K562 (cell line): ENCODE data around the gene LCN15. TPM values are rescaled to one million over a fixed set of nuclear protein-coding genes. Genes with fewer than 3 reads are reported as not detected.
A peak's percentile ranks its signal among the peaks of the same experiment; 100 is the strongest.

Experiments
- CBFB ChIP-seq: sonication (generic); formaldehyde crosslinking; IDR thresholded peaks from 2 replicates; pipeline ENCODE4 v1.4.0; 2020; ENCODE audit warnings: mild to moderate bottlenecking, missing genetic modification reagents
- CC2D1A ChIP-seq: fragments of 450-650 bp; IDR thresholded peaks from 2 replicates; pipeline ENCODE4 v1.6.1; 2017; ENCODE audit warnings: mild to moderate bottlenecking
- CREBBP ChIP-seq: IDR thresholded peaks from one replicate; pipeline ENCODE4 v1.6.1; 2012; ENCODE audit warnings: low read depth, mild to moderate bottlenecking, control low read depth, inconsistent platforms, low read length
- DDX20 ChIP-seq: fragments of 450-650 bp; IDR thresholded peaks from 2 replicates; pipeline ENCODE4 v1.6.1; 2016; ENCODE audit warnings: missing genetic modification characterization, low read depth, mild to moderate bottlenecking, missing compliant biosample characterization, moderate library complexity
- FOSL1 ChIP-seq: fragments of 200-800 bp; sonication (Bioruptor generic); conservative IDR thresholded peaks from 2 replicates; pipeline ENCODE4 v1.6.1; 2016; ENCODE audit warnings: missing genetic modification characterization, missing compliant biosample characterization
- FOXJ3 ChIP-seq: sonication (generic); formaldehyde crosslinking; IDR thresholded peaks from 2 replicates; pipeline ENCODE4 v1.4.0; 2020; ENCODE audit warnings: mild to moderate bottlenecking, missing genetic modification reagents
- GATAD2A ChIP-seq: fragments of 450-650 bp; IDR thresholded peaks from 2 replicates; pipeline ENCODE4 v1.6.1; 2017
- GTF2B ChIP-seq: IDR thresholded peaks from 2 replicates; pipeline ENCODE4 v1.6.1; 2011; ENCODE audit not compliant: insufficient read length; ENCODE audit errors: extremely low read depth
- MTA3 ChIP-seq: fragments of 450-650 bp; formaldehyde crosslinking; IDR thresholded peaks from 2 replicates; pipeline ENCODE4 v1.6.1; 2017; ENCODE audit warnings: mild to moderate bottlenecking, borderline replicate concordance
- MYBL2 ChIP-seq, 2 experiments: fragments of 450-650 bp in 1 of 2; sonication (generic) in 1 of 2; formaldehyde crosslinking in 1 of 2; IDR thresholded peaks; 2 replicates each; pipeline versions ENCODE4 v1.6.1 to v1.8.1; 2017 to 2022; ENCODE audit warnings: borderline replicate concordance in 1 of 2, inconsistent platforms in 1 of 2, low read depth in 1 of 2, mild to moderate bottlenecking in 1 of 2, missing genetic modification reagents in 1 of 2, moderate library complexity in 1 of 2
- NFYB ChIP-seq: IDR thresholded peaks from 2 replicates; pipeline ENCODE4 v1.6.1; 2011; ENCODE audit warnings: mild to moderate bottlenecking, moderate library complexity; ENCODE audit not compliant: insufficient read length; ENCODE audit errors: extremely low read depth
- NONO ChIP-seq, 2 experiments: fragments of 200-400 bp in 1 of 2; fragments of 450-650 bp in 1 of 2; formaldehyde crosslinking in 1 of 2; IDR thresholded peaks; 2 replicates each; pipeline ENCODE4 v1.6.1; 2017; ENCODE audit warnings: low read depth in 2 of 2, mild to moderate bottlenecking in 2 of 2, moderate library complexity in 2 of 2, low read length in 1 of 2
- POLR2A ChIP-seq: fragments of 450-650 bp; conservative IDR thresholded peaks from 2 replicates; pipeline ENCODE4 v1.6.1; 2016
- POLR2B ChIP-seq: fragments of 450-650 bp; IDR thresholded peaks from 2 replicates; pipeline ENCODE4 v1.6.1; 2018; ENCODE audit warnings: low read depth; ENCODE audit not compliant: partially characterized antibody
- PYGO2 ChIP-seq: fragments of 450-650 bp; IDR thresholded peaks from 2 replicates; pipeline ENCODE4 v1.6.1; 2016; ENCODE audit warnings: mild to moderate bottlenecking, missing genetic modification characterization, moderate library complexity, missing compliant biosample characterization
- RBM14 ChIP-seq: fragments of 200-400 bp; formaldehyde crosslinking; IDR thresholded peaks from 2 replicates; pipeline ENCODE4 v1.6.1; 2018; ENCODE audit warnings: low read depth, mild to moderate bottlenecking, low read length, moderate library complexity, borderline replicate concordance; ENCODE audit not compliant: insufficient read depth
- RBM22 ChIP-seq: fragments of 200-400 bp; formaldehyde crosslinking; IDR thresholded peaks from 2 replicates; pipeline ENCODE4 v1.6.1; 2018; ENCODE audit warnings: low read length, low read depth; ENCODE audit not compliant: poor library complexity, severe bottlenecking
- SP1 ChIP-seq: sonication (generic); formaldehyde crosslinking; IDR thresholded peaks from 2 replicates; pipeline ENCODE4 v1.8.1; 2022; ENCODE audit warnings: mild to moderate bottlenecking, missing genetic modification reagents
- TAF1 ChIP-seq: IDR thresholded peaks from 2 replicates; pipeline ENCODE4 v1.6.1; 2011; ENCODE audit warnings: mild to moderate bottlenecking, low read length, moderate library complexity; ENCODE audit not compliant: insufficient read depth, control insufficient read depth, severe bottlenecking; ENCODE audit errors: extremely low read depth
- TCF7 ChIP-seq: sonication (generic); IDR thresholded peaks from 2 replicates; pipeline ENCODE4 v1.6.1; 2016; ENCODE audit warnings: antibody characterized with exemption, borderline replicate concordance
- TFAP4 ChIP-seq: sonication (generic); formaldehyde crosslinking; IDR thresholded peaks from 2 replicates; pipeline ENCODE4 v1.8.0; 2022; ENCODE audit warnings: missing genetic modification reagents, mild to moderate bottlenecking, moderate library complexity, borderline replicate concordance
- THAP7 ChIP-seq: fragments of 250-450 bp; sonication (Bioruptor Pico); IDR thresholded peaks from 2 replicates; pipeline ENCODE4 v1.5.0; 2021
- U2AF2 ChIP-seq: fragments of 200-400 bp; formaldehyde crosslinking; optimal IDR thresholded peaks from 2 replicates; pipeline ENCODE3; 2017; ENCODE audit warnings: low read depth, mild to moderate bottlenecking, low read length
- XRCC4 ChIP-seq: IDR thresholded peaks from one replicate; pipeline ENCODE4 v1.6.1; 2011; ENCODE audit not compliant: insufficient read depth, insufficient read length; ENCODE audit errors: extremely low read depth
- ZFP36 ChIP-seq: fragments of 150-350 bp; IDR thresholded peaks from 2 replicates; pipeline ENCODE4 v1.6.1; 2018; ENCODE audit warnings: low read length, low read depth; ENCODE audit not compliant: partially characterized antibody
- ZKSCAN1 ChIP-seq: fragments of 150-350 bp; IDR thresholded peaks from 2 replicates; pipeline ENCODE4 v1.6.1; 2016; ENCODE audit warnings: low read depth, low read length
- ZNF668 ChIP-seq: fragments of 250-450 bp; sonication (Bioruptor Pico); IDR thresholded peaks from 2 replicates; pipeline ENCODE4 v1.8.0; 2022; ENCODE audit warnings: mild to moderate bottlenecking, inconsistent platforms
- polyA plus RNA-seq, 8 experiments: library from polyadenylated mRNA; depleted of rRNA in 4 of 8; stranded (reverse) in 5 of 8; unstranded in 3 of 8; fragments of >200 nt; fragmentation: Nextera tagmentation in 2 of 8; fragmentation: Illumina TruSeq in 1 of 8; extraction: Ambion mirVana in 2 of 8; extraction: Trizol in 1 of 8; gene quantifications; 2 replicates each; pipeline versions ENCODE4 v1.2.1 to v1.2.3, GENCODE V29; 2011 to 2014; ENCODE audit warnings: inconsistent platforms in 1 of 8, missing spikeins in 1 of 8
- total RNA-seq, 7 experiments: library from RNA; depleted of rRNA in 6 of 7; stranded (reverse); fragments of >200 nt in 6 of 7; fragmentation: Illumina TruSeq in 2 of 7; extraction: Trizol in 2 of 7; gene quantifications; 2 replicates each; pipeline versions ENCODE4 v1.2.1 to v1.2.3, GENCODE V29; 2011 to 2021; ENCODE audit warnings: low replicate concordance in 1 of 7

LCN15 gene
- total and polyA plus RNA-seq, 9 of the 15 experiments (the other 6 are each of a cell fraction or from before 2014, with no cell fraction given) = 0.66 TPM; not detected in 8

GRCh38 chr9:136790640-136791515 is 26.6 kb upstream of the LCN15 start, which contains the start of gene TMEM141 (continued):
- TF ChIP-seq TFAP4 (peak; percentile 31; the same call in 1 of the 2 replicates), CBFB (CRISPR knock-in tag) (no peak), CC2D1A (no peak), MYBL2 (IDR thresholded peaks at IDR 0.05; ENCODE audit: low read depth) (no peak), MYBL2 (CRISPR knock-in tag; IDR thresholded peaks at IDR 0.05; ENCODE audit: borderline replicate concordance) (no peak), NONO (IDR thresholded peaks at IDR 0.05; ENCODE audit: low read depth in 2 of 2, low read length in 1 of 2) (no peak), ZFP36 (no peak), TCF7 (no peak), SP1 (CRISPR knock-in tag) (peak; percentile 60; the same call in 1 of the 2 replicates), FOSL1 (tag) (no peak), RBM22 (no peak), ZNF668 (CRISPR knock-in tag) (no peak), MTA3 (peak; percentile 8; the same call in 1 of the 2 replicates), GTF2B (no peak), PYGO2 (tag) (no peak), POLR2A (peak; percentile 74), FOXJ3 (CRISPR knock-in tag) (no peak), ZKSCAN1 (no peak), POLR2B (peak; percentile 88), THAP7 (CRISPR knock-in tag) (no peak), NFYB (no peak), GATAD2A (0 out of 2 replicates have a peak, but pooled peaks have one; percentile 52), XRCC4 (no peak), TAF1 (peak; percentile 36), U2AF2 (no peak), DDX20 (tag) (no peak), CREBBP (no peak), RBM14 (no peak)
